IMR-90 (cell line): ENCODE results near the gene MADCAM1. TPM values are rescaled to one million over a fixed set of nuclear protein-coding genes. Genes with fewer than 3 reads are reported as not detected.
A peak's percentile ranks its signal among the peaks of the same experiment; 100 is the strongest.

Source experiments
- ATAC-seq: fragments of 200-7000 bp; cut with Tn5 transposase; 2 replicates; pipeline ENCODE4 v1.9.1; 2020; ENCODE audit warnings: low read depth, mild to moderate bottlenecking, moderate library complexity
- BruUV-seq: library from RNA; stranded (reverse); fragments of 400-500 nt; replicated peaks from 2 replicates; lab custom pipeline; 2021; lab: Mats Ljungman, UMichigan
- CTCF ChIA-PET: fragments of 300-600 bp; formaldehyde crosslinking; extraction: SDS; loops from one replicate; lab custom pipeline; 2021; ENCODE audit warnings: antibody characterized with exemption; lab: Yijun Ruan, JAX
- POLR2A ChIA-PET: fragments of 300-600 bp; sonication (Branson Sonifier 250); formaldehyde crosslinking; loops from one replicate; lab custom pipeline; 2022; ENCODE audit warnings: antibody characterized with exemption; ENCODE audit not compliant: unreplicated experiment; lab: Charles Lee
- DNase-seq: peaks from one replicate; pipeline ENCODE4 v3.0.0; 2013
- H2AFZ ChIP-seq: replicated peaks from 2 replicates; pipeline ENCODE3; 2013; ENCODE audit warnings: low read length, mild to moderate bottlenecking; ENCODE audit not compliant: poor library complexity
- H2AK5ac ChIP-seq: 2 replicates; pipeline ENCODE4 v1.6.1; 2013; ENCODE audit warnings: low read depth, low read length, inconsistent platforms
- H2AK9ac ChIP-seq: replicated peaks from 2 replicates; pipeline ENCODE3; 2013; ENCODE audit warnings: mild to moderate bottlenecking, low read depth, low read length, moderate library complexity; ENCODE audit not compliant: poor library complexity
- H2BK120ac ChIP-seq: 2 replicates; pipeline ENCODE4 v1.6.1; 2013; ENCODE audit warnings: low read depth, low read length, inconsistent platforms
- H2BK15ac ChIP-seq: 3 replicates; pipeline ENCODE4 v1.6.1; 2013; ENCODE audit warnings: low read depth, low read length, inconsistent platforms
- H2BK20ac ChIP-seq: 2 replicates; pipeline ENCODE4 v1.6.1; 2013; ENCODE audit warnings: low read depth, mild to moderate bottlenecking, inconsistent platforms, low read length, moderate library complexity
- H2BK5ac ChIP-seq: 2 replicates; pipeline ENCODE4 v1.6.1; 2013; ENCODE audit warnings: mild to moderate bottlenecking, low read depth, low read length, inconsistent platforms; ENCODE audit not compliant: poor library complexity, severe bottlenecking
- H3K14ac ChIP-seq: replicated peaks from 2 replicates; pipeline ENCODE4 v1.6.1; 2013; ENCODE audit warnings: low read depth, low read length, inconsistent platforms
- H3K18ac ChIP-seq: 2 replicates; pipeline ENCODE4 v1.6.1; 2013; ENCODE audit warnings: low read depth, low read length, control low read depth
- H3K23ac ChIP-seq: 2 replicates; pipeline ENCODE4 v1.6.1; 2013; ENCODE audit warnings: low read depth, low read length, inconsistent platforms
- H3K27ac ChIP-seq: 2 replicates; pipeline ENCODE4 v1.5.1; 2013; ENCODE audit warnings: mild to moderate bottlenecking, control low read depth, low read length; ENCODE audit not compliant: insufficient read depth
- H3K27me3 ChIP-seq: 2 replicates; pipeline ENCODE4 v1.6.1; 2013; ENCODE audit warnings: low read length; ENCODE audit not compliant: control insufficient read depth, insufficient read depth
- H3K36me3 ChIP-seq: 2 replicates; pipeline ENCODE4 v1.6.1; 2013; ENCODE audit warnings: low read length, mixed read lengths; ENCODE audit not compliant: control insufficient read depth, insufficient read depth
- H3K4ac ChIP-seq: 2 replicates; pipeline ENCODE4 v1.6.1; 2013; ENCODE audit warnings: low read depth, low read length, inconsistent platforms
- H3K4me1 ChIP-seq: 2 replicates; pipeline ENCODE4 v1.6.1; 2013; ENCODE audit warnings: low read length, mixed read lengths; ENCODE audit not compliant: control insufficient read depth, insufficient read depth
- H3K4me2 ChIP-seq: 2 replicates; pipeline ENCODE4 v1.6.1; 2013; ENCODE audit warnings: low read depth, mild to moderate bottlenecking, control low read depth, low read length, moderate library complexity
- H3K4me3 ChIP-seq: 2 replicates; pipeline ENCODE4 v1.5.1; 2013; ENCODE audit warnings: low read depth, mild to moderate bottlenecking, control low read depth, low read length, moderate library complexity; ENCODE audit not compliant: insufficient read depth
- H3K56ac ChIP-seq: 2 replicates; pipeline ENCODE4 v1.6.1; 2013; ENCODE audit warnings: low read length, inconsistent platforms; ENCODE audit not compliant: insufficient read depth; ENCODE audit errors: extremely low read depth
- H3K79me1 ChIP-seq, 2 experiments: 2 replicates each; pipeline ENCODE4 v1.6.1; 2013; ENCODE audit warnings: low read length in 2 of 2, inconsistent platforms in 1 of 2, low read depth in 1 of 2
- H3K9ac ChIP-seq: 2 replicates; pipeline ENCODE4 v1.6.1; 2013; ENCODE audit warnings: low read depth, low read length, control low read depth
- H3K9me1 ChIP-seq: 2 replicates; pipeline ENCODE4 v1.6.1; 2013; ENCODE audit warnings: low read length, inconsistent platforms; ENCODE audit not compliant: insufficient read depth
- H3K9me3 ChIP-seq: 2 replicates; pipeline ENCODE4 v1.6.1; 2013; ENCODE audit warnings: low read length; ENCODE audit not compliant: control insufficient read depth, insufficient read depth
- H4K20me1 ChIP-seq: 2 replicates; pipeline ENCODE4 v1.6.1; 2013; ENCODE audit warnings: low read length, inconsistent platforms; ENCODE audit not compliant: insufficient read depth
- H4K5ac ChIP-seq: 2 replicates; pipeline ENCODE4 v1.6.1; 2013; ENCODE audit warnings: mild to moderate bottlenecking, low read depth, low read length, control low read depth
- H4K8ac ChIP-seq, 2 experiments: 2 replicates each; pipeline ENCODE4 v1.6.1; 2013; ENCODE audit warnings: low read depth in 2 of 2, low read length in 2 of 2, control low read depth in 1 of 2, inconsistent platforms in 1 of 2
- H4K91ac ChIP-seq: 2 replicates; pipeline ENCODE4 v1.6.1; 2013; ENCODE audit warnings: low read depth, low read length, inconsistent platforms; ENCODE audit not compliant: insufficient read depth
- BHLHE40 ChIP-seq: fragments of 150-350 bp; IDR thresholded peaks from 2 replicates; pipeline ENCODE4 v1.6.1; 2016; ENCODE audit warnings: mild to moderate bottlenecking, low read depth, low read length
- CEBPB ChIP-seq: IDR thresholded peaks from 2 replicates; pipeline ENCODE4 v1.6.1; 2012; ENCODE audit warnings: low read depth, low read length, improper control_type of control experiment
- FOS ChIP-seq: fragments of 150-350 bp; IDR thresholded peaks from 2 replicates; pipeline ENCODE4 v1.6.1; 2016; ENCODE audit warnings: low read depth, low read length
- MAZ ChIP-seq: IDR thresholded peaks from 2 replicates; pipeline ENCODE4 v1.6.1; 2012; ENCODE audit warnings: low read depth, mild to moderate bottlenecking, low read length, improper control_type of control experiment, moderate library complexity, borderline replicate concordance
- MXI1 ChIP-seq: IDR thresholded peaks from 2 replicates; pipeline ENCODE4 v1.6.1; 2012; ENCODE audit warnings: low read depth, mild to moderate bottlenecking, low read length, moderate library complexity, borderline replicate concordance
- POLR2A ChIP-seq: IDR thresholded peaks from 2 replicates; pipeline ENCODE4 v1.6.1; 2012; ENCODE audit warnings: mild to moderate bottlenecking, low read depth, low read length
- RAD21 ChIP-seq: IDR thresholded peaks from 2 replicates; pipeline ENCODE4 v1.6.1; 2012; ENCODE audit warnings: low read length, improper control_type of control experiment
- RCOR1 ChIP-seq: IDR thresholded peaks from 2 replicates; pipeline ENCODE4 v1.6.1; 2012; ENCODE audit warnings: mild to moderate bottlenecking, low read length, improper control_type of control experiment; ENCODE audit not compliant: insufficient replicate concordance
- SMC3 ChIP-seq: fragments of 150-350 bp; IDR thresholded peaks from 2 replicates; pipeline ENCODE4 v1.6.1; 2016; ENCODE audit warnings: low read depth, mild to moderate bottlenecking, antibody characterized with exemption, low read length, moderate library complexity
- WGBS, 2 experiments: methylation state at CpG; one replicate each; pipeline versions ENCODE4 v1.1.5 to v1.1.7; 2013; ENCODE audit warnings: missing lambda C conversion rate in 2 of 2; ENCODE audit not compliant: insufficient read length in 1 of 2; ENCODE audit errors: extremely low coverage in 2 of 2; 5-methylcytosine and 5-hydroxymethylcytosine counted together
- dilution Hi-C: fragments of 300-500 bp; cut with HindIII; formaldehyde crosslinking; loops from one replicate; pipeline ENCODE4 v1.14.3; 2018; ENCODE audit warnings: low sequenced_read_pairs; ENCODE audit not compliant: unreplicated experiment
- in situ Hi-C: fragments of 300-500 bp; cut with MboI; formaldehyde crosslinking; loops from 3 replicates; pipeline ENCODE4 v1.14.3; 2019; ENCODE audit warnings: low sequenced_read_pairs, inconsistent platforms, mixed read lengths
- intact Hi-C: fragments of 100-400 bp; cut with micrococcal nuclease; formaldehyde crosslinking; loops from 2 replicates; pipeline ENCODE4 v1.10.0; 2022
- polyA plus RNA-seq, 3 experiments: library from polyadenylated mRNA; depleted of rRNA; stranded (reverse); fragments of >200 nt; gene quantifications; 2 replicates each; pipeline ENCODE4 v1.2.3, GENCODE V29; 2012; ENCODE audit warnings: low replicate concordance in 1 of 3
- total RNA-seq: library from RNA; depleted of rRNA; stranded (reverse); fragments of >200 nt; gene quantifications from 2 replicates; pipeline ENCODE4 v1.2.3, GENCODE V29; 2012
- TF ChIP-seq, protein P1 (sequence below): conservative IDR thresholded peaks from 2 replicates; pipeline ENCODE4 v1.5.1; 2012; ENCODE audit warnings: mild to moderate bottlenecking, low read depth, low read length, improper control_type of control experiment

The MADCAM1 gene
- total and polyA plus RNA-seq, 2 of the 4 experiments (the other 2 are of a cell fraction) = 0.24 TPM; not detected in 1

DNA sequence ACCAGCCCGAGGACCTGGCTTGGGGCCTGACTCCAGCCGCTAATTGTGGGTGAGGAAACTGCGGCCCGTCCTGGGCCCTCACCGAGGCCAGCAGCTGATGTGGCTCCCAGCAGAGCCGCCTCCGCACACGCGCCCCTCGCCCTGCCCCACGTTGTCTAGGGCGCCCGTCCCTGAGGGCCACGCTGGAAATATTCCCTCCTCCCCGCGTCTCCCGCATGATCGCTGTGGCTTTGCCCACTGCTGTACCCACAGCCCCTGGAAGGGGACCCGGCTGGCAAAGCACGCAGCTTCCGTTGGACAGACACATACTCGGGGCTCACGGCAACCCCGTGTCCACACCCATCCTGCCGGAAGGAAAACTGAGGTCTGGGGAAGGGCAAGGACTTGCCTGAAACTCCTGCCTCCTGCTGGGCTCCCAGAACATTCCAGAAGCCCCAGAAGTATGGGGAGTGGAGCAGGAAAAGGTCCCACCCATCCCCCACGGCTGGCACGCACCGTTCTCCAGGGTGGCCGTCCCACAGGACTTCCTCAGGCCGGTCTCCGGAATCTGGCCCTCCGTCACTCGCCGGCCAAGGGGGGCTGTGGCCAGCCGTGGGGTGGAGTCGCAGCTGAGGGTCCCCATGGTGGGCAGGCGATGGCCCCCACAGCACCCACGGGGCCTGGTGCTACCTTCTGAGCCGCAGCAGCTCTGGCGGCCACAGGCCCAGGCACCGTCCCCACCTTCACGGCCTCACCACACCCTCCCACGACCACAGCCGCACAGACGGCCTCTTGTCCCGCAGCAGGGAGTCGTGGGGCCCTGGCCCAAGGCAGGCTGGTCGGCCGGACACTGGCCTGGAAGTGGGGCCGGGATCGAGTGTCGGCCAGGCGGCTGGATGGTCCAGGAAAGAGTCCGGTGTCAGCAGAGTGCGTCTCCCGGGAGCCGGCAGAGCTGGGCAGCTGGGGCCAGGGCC is 21.9 kb upstream of the MADCAM1 start:
- Histone ChIP-seq H3K4me1 (peaks cover 3% of the 10 kb centered on the region; the same call in 1 of the 2 replicates), H2BK15ac (no peak overlapping the region), H2AK5ac (no peak overlapping the region), H3K4ac (no peak overlapping the region), H3K18ac (no peak overlapping the region), H2BK5ac (no peak overlapping the region), H3K27me3 (peaks cover 5% of the 10 kb centered on the region; the same call in 1 of the 2 replicates), H4K91ac (no peak overlapping the region), H4K5ac (no peak overlapping the region), H3K23ac (no peak overlapping the region), H3K4me2 (no peak overlapping the region), H3K56ac (no peak overlapping the region), H3K9ac (no peak overlapping the region), H2BK120ac (no peak overlapping the region), H3K79me1 (no peaks in the 10 kb centered on the region), H3K36me3 (no peaks in the 10 kb centered on the region), H2BK20ac (no peak overlapping the region), H4K20me1 (no peaks in the 10 kb centered on the region), H2AFZ (peak overlapping the region; percentile 43), H2AK9ac (no peak overlapping the region), H3K9me3 (no peaks in the 10 kb centered on the region), H3K9me1 (no peaks in the 10 kb centered on the region), H3K14ac (no peak overlapping the region), H4K8ac (no peak overlapping the region), H3K27ac (no peak overlapping the region), H3K4me3 (no peak overlapping the region)
- ChIA-PET CTCF (no interaction called here), POLR2A (no interaction called here)
- DNase-seq = no peak
- intact Hi-C loops (no loop called here), in situ Hi-C loops (no loop called here), dilution Hi-C loops (no loop called here)
- 79% methylated on average over 37 of the region's 57 CpGs; no CpG with 5 or more reads in 1 of the 2 experiments for WGBS, 2 experiments
- no TSS peak for BruUV-seq
- no peak for ATAC-seq
- TF ChIP-seq RCOR1 = no peak
- TF ChIP-seq BHLHE40 = no peak
- no peak for TF ChIP-seq FOS
- TF ChIP-seq MAZ = no peak
- no peak for TF ChIP-seq POLR2A
- TF ChIP-seq RAD21 = no peak
- TF ChIP-seq, protein P1, sequence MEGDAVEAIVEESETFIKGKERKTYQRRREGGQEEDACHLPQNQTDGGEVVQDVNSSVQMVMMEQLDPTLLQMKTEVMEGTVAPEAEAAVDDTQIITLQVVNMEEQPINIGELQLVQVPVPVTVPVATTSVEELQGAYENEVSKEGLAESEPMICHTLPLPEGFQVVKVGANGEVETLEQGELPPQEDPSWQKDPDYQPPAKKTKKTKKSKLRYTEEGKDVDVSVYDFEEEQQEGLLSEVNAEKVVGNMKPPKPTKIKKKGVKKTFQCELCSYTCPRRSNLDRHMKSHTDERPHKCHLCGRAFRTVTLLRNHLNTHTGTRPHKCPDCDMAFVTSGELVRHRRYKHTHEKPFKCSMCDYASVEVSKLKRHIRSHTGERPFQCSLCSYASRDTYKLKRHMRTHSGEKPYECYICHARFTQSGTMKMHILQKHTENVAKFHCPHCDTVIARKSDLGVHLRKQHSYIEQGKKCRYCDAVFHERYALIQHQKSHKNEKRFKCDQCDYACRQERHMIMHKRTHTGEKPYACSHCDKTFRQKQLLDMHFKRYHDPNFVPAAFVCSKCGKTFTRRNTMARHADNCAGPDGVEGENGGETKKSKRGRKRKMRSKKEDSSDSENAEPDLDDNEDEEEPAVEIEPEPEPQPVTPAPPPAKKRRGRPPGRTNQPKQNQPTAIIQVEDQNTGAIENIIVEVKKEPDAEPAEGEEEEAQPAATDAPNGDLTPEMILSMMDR = no peak
- TF ChIP-seq CEBPB = no peak
- TF ChIP-seq MXI1 = no peak
- TF ChIP-seq SMC3 = no peak
